Muscle layer of colon (tissue), 2 donors: Measurements from ENCODE around the gene CWC25.
"Not testable (repeated sequence)": the region's sequence is repeated elsewhere in the genome, so short reads cannot be mapped to it uniquely, and the experiment has no call there.

Experiments used
- H3K27ac ChIP-seq: one replicate; pipeline ENCODE4 v1.7.0; 2013; ENCODE audit warnings: low read depth, mild to moderate bottlenecking, low read length, moderate library complexity
- H3K27me3 ChIP-seq, 2 donors: one replicate each; pipeline ENCODE4 v1.7.0; 2013; ENCODE audit warnings: low read length in 2 of 2, mild to moderate bottlenecking in 2 of 2; ENCODE audit not compliant: insufficient read depth in 2 of 2, control insufficient read depth in 1 of 2
- H3K36me3 ChIP-seq: one replicate; pipeline ENCODE4 v1.7.0; 2013; ENCODE audit warnings: mild to moderate bottlenecking, low read length; ENCODE audit not compliant: insufficient read depth
- H3K4me1 ChIP-seq: one replicate; pipeline ENCODE4 v1.7.0; 2013; ENCODE audit warnings: mild to moderate bottlenecking, low read length; ENCODE audit not compliant: insufficient read depth
- H3K4me3 ChIP-seq, 2 donors: one replicate each; pipeline ENCODE4 v1.7.0; 2013; ENCODE audit warnings: low read length in 2 of 2, low read depth in 1 of 2, mild to moderate bottlenecking in 1 of 2, moderate library complexity in 1 of 2
- H3K9ac ChIP-seq: one replicate; pipeline ENCODE4 v1.7.0; 2013; ENCODE audit warnings: low read length
- H3K9me3 ChIP-seq: one replicate; pipeline ENCODE4 v1.7.0; 2013; ENCODE audit warnings: mild to moderate bottlenecking, low read length
- donor health status: abdominal sarcoma.
- donor health status: Adenocarcinoma of cecum.

CWC25 gene

GRCh38 chr17:38797158-38797490 lies 28.0 kb downstream of the CWC25 start:
- no peaks in the 10 kb centered on the region for H3K27me3 ChIP-seq
- peaks cover 28% of the 10 kb centered on the region for H3K4me1 ChIP-seq
- no peaks in the 10 kb centered on the region for H3K9me3 ChIP-seq
- peaks cover 11% of the 10 kb centered on the region for H3K36me3 ChIP-seq
- no peak overlapping the region for H3K27ac ChIP-seq
- peak overlapping the region in 1 of 2 donors; percentile 19 for H3K4me3 ChIP-seq
- no peak overlapping the region for H3K9ac ChIP-seq

GRCh38 chr17:38796451-38797157 lies 28.5 kb downstream of the CWC25 start:
- Histone ChIP-seq H3K4me3 (no peak overlapping the region), H3K9ac (no peak overlapping the region), H3K36me3 (peaks cover 5% of the 10 kb centered on the region), H3K27me3 (no peaks in the 10 kb centered on the region), H3K9me3 (no peaks in the 10 kb centered on the region), H3K4me1 (peaks cover 28% of the 10 kb centered on the region), H3K27ac (no peak overlapping the region)

- no peaks in the 10 kb centered on the region for H3K36me3 ChIP-seq
- peaks cover 24% of the 10 kb centered on the region for H3K4me1 ChIP-seq
- no peak overlapping the region for H3K9ac ChIP-seq
- H3K4me3 ChIP-seq: no peak overlapping the region
- no peaks in the 10 kb centered on the region for H3K9me3 ChIP-seq
- H3K27me3 ChIP-seq: no peaks in the 10 kb centered on the region
- no peak overlapping the region for H3K27ac ChIP-seq
Measured at GRCh38 chr17:38794221-38794620, 30.9 kb downstream of the CWC25 start.

- no peaks in the 10 kb centered on the region for H3K9me3 ChIP-seq
- H3K9ac ChIP-seq: no peak overlapping the region
- H3K27me3 ChIP-seq: no peaks in the 10 kb centered on the region
Measured at GRCh38 chr17:38791162-38791561, 34.0 kb downstream of the CWC25 start.

GRCh38 chr17:38790148-38790707 lies 34.9 kb downstream of the CWC25 start:
- not testable (repeated sequence) for H3K27ac ChIP-seq, H3K27me3 ChIP-seq, H3K9me3 ChIP-seq

More at GRCh38 chr17:38791162-38791561, 34.0 kb downstream of the CWC25 start:
- no peak overlapping the region for H3K4me3 ChIP-seq
- no peaks in the 10 kb centered on the region for H3K4me1 ChIP-seq
- peaks cover 6% of the 10 kb centered on the region for H3K36me3 ChIP-seq
- no peak overlapping the region for H3K27ac ChIP-seq

GRCh38 chr17:38789185-38789584 lies 35.9 kb downstream of the CWC25 start:
- H3K36me3 ChIP-seq: peaks cover 25% of the 10 kb centered on the region
- no peak overlapping the region for H3K27ac ChIP-seq
- no peaks in the 10 kb centered on the region for H3K27me3 ChIP-seq
- no peak overlapping the region for H3K4me3 ChIP-seq
- H3K4me1 ChIP-seq: no peaks in the 10 kb centered on the region
- no peaks in the 10 kb centered on the region for H3K9me3 ChIP-seq
- no peak overlapping the region for H3K9ac ChIP-seq

More at GRCh38 chr17:38790148-38790707, 34.9 kb downstream of the CWC25 start:
- H3K36me3 ChIP-seq: peaks cover 15% of the 10 kb centered on the region
- not testable (repeated sequence) for H3K4me3 ChIP-seq, H3K4me1 ChIP-seq, H3K9ac ChIP-seq

GRCh38 chr17:38787999-38788398 lies 37.1 kb downstream of the CWC25 start:
- not testable (repeated sequence) for H3K27ac ChIP-seq, H3K4me3 ChIP-seq, H3K27me3 ChIP-seq, H3K9ac ChIP-seq, H3K9me3 ChIP-seq, H3K4me1 ChIP-seq
- peaks cover 36% of the 10 kb centered on the region for H3K36me3 ChIP-seq

GRCh38 chr17:38786372-38786771 lies 38.7 kb downstream of the CWC25 start:
- Histone ChIP-seq H3K4me3 (no peak overlapping the region), H3K9me3 (no peaks in the 10 kb centered on the region), H3K4me1 (no peaks in the 10 kb centered on the region), H3K27me3 (no peaks in the 10 kb centered on the region), H3K27ac (no peak overlapping the region), H3K36me3 (peaks cover 50% of the 10 kb centered on the region), H3K9ac (no peak overlapping the region)

- no peaks in the 10 kb centered on the region for H3K27me3 ChIP-seq
- H3K9me3 ChIP-seq: no peaks in the 10 kb centered on the region
- no peak overlapping the region for H3K9ac ChIP-seq
- H3K4me1 ChIP-seq: no peaks in the 10 kb centered on the region
- H3K36me3 ChIP-seq: peaks cover 81% of the 10 kb centered on the region
- no peak overlapping the region for H3K27ac ChIP-seq
- H3K4me3 ChIP-seq: no peak overlapping the region
Measured at GRCh38 chr17:38783227-38783626, 41.9 kb downstream of the CWC25 start.

GRCh38 chr17:38779965-38780752 lies 45.0 kb downstream of the CWC25 start:
- H3K4me3 ChIP-seq: no peak overlapping the region
- H3K27ac ChIP-seq: no peak overlapping the region
- no peaks in the 10 kb centered on the region for H3K4me1 ChIP-seq
- peaks cover 87% of the 10 kb centered on the region for H3K36me3 ChIP-seq
- no peaks in the 10 kb centered on the region for H3K27me3 ChIP-seq
- H3K9ac ChIP-seq: no peak overlapping the region
- no peaks in the 10 kb centered on the region for H3K9me3 ChIP-seq

GRCh38 chr17:38777641-38778250 lies 47.4 kb downstream of the CWC25 start:
- H3K36me3 ChIP-seq: peaks cover 81% of the 10 kb centered on the region
- H3K27me3 ChIP-seq: no peaks in the 10 kb centered on the region
- H3K4me1 ChIP-seq: no peaks in the 10 kb centered on the region
- no peaks in the 10 kb centered on the region for H3K9me3 ChIP-seq
- H3K4me3 ChIP-seq: no peak overlapping the region
- no peak overlapping the region for H3K27ac ChIP-seq
- H3K9ac ChIP-seq: no peak overlapping the region
